Measurements from ENCODE around the gene PDZD4.

PDZD4 gene

DNA sequence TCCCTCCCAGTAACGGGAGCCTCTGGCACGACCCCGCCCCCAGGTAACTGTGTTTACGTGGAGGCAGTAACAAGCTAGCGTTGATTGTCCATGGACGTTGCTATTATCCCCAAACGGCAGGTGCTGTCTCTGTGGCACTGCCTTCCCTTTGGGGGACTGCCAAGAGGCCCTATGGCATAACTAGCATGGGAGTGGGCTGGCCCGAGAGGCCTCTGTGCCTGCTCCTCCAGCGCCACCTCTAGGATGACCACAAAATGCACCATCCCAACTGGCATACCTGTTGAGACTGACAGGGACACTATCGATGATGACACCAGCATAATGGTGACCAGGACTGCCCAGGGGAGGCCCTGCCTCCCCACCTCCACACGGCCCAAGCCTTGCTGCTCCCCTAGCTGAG, 48.0 kb downstream of the PDZD4 start:
- TF ChIP-seq, protein P1, sequence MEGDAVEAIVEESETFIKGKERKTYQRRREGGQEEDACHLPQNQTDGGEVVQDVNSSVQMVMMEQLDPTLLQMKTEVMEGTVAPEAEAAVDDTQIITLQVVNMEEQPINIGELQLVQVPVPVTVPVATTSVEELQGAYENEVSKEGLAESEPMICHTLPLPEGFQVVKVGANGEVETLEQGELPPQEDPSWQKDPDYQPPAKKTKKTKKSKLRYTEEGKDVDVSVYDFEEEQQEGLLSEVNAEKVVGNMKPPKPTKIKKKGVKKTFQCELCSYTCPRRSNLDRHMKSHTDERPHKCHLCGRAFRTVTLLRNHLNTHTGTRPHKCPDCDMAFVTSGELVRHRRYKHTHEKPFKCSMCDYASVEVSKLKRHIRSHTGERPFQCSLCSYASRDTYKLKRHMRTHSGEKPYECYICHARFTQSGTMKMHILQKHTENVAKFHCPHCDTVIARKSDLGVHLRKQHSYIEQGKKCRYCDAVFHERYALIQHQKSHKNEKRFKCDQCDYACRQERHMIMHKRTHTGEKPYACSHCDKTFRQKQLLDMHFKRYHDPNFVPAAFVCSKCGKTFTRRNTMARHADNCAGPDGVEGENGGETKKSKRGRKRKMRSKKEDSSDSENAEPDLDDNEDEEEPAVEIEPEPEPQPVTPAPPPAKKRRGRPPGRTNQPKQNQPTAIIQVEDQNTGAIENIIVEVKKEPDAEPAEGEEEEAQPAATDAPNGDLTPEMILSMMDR (IDR thresholded peaks at IDR 0.05; ENCODE audit: control insufficient read depth, insufficient read depth, low read depth, low read length, missing control alignments), result no peak
- no peak overlapping the region for H3K4me3 ChIP-seq (ENCODE audit: control insufficient read depth, low read depth, low read length)
- DNase-seq (ENCODE audit: low read depth), result no peak

DNA sequence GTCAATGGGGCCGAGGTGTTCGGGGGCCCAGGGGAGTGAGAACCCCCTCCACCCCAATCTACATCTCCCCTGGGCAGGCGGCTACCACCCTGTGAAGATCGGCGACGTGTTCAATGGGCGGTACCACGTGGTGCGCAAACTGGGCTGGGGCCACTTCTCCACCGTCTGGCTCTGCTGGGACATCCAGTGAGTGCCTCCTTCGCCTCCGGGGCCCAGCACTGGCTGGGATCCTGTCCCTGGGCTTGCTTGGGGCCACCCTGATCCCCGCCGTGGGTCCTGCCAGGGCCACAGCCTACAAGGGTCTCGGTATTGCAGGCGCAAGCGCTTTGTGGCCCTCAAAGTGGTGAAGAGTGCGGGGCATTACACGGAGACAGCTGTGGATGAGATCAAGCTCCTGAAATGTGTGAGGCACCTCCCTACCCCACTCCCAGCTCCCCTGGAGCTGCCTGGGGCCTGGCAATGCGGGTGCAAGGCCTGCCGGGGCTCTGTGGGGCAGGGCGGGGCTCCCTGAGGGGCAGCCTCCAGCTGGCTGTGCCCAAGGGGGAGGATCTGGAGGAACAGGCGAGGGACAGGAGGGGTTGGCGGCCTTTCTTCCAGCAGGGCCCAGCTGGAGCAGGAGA, 48.8 kb downstream of the PDZD4 start:
- DNase-seq (ENCODE audit: low read depth), result no peak
- TF ChIP-seq, protein P1 (IDR thresholded peaks at IDR 0.05; ENCODE audit: control insufficient read depth, insufficient read depth, low read depth, low read length, missing control alignments), result no peak
- H3K4me3 ChIP-seq (ENCODE audit: control insufficient read depth, low read depth, low read length), result no peak overlapping the region

DNA sequence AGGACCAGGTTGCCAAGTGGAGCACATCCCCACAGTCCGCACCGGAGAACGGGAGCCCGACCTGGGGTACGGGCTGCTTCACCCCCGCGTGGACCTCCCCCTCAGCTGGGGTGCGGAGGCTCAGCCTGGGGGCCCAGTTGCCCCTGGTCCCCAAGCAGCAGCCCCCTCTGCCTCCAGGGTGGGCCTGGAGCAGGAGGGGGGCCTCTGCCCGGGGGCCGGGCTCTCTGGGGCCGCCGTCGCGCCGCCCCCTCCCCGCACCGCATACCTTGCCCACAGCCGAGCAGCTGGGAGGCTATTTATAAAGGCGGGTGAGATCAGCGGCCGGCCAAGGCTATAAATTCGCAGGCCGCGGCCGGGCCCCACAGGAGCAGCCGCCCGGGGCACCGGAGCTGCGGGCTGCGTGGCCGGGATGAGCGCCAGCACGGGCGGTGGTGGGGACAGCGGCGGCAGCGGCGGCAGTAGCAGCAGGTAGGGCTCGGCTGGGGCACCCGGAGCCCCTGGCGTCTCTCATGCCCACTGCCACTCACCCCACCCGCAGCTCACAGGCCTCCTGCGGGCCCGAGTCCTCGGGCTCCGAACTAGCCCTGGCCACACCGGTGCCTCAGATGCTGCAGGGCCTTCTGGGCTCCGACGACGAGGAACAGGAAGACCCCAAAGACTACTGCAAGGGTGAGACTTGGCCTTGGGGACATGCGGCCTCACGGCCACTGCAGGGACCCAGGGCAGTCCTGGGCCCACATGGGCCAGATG, 49.5 kb downstream of the PDZD4 start, which contains the start of gene SRPK3:
Gene SRPK3 (plus strand): TSS at position 364 of the 750 bp plus-strand sequence. CDS start 46 bp downstream, at position 410.
- H3K4me3 ChIP-seq (ENCODE audit: control insufficient read depth, low read depth, low read length), result no peak within 1 kb of the TSS
- TF ChIP-seq, protein P1 (IDR thresholded peaks at IDR 0.05; ENCODE audit: control insufficient read depth, insufficient read depth, low read depth, low read length, missing control alignments), result no peak
- DNase-seq (ENCODE audit: low read depth), result no peak

DNA sequence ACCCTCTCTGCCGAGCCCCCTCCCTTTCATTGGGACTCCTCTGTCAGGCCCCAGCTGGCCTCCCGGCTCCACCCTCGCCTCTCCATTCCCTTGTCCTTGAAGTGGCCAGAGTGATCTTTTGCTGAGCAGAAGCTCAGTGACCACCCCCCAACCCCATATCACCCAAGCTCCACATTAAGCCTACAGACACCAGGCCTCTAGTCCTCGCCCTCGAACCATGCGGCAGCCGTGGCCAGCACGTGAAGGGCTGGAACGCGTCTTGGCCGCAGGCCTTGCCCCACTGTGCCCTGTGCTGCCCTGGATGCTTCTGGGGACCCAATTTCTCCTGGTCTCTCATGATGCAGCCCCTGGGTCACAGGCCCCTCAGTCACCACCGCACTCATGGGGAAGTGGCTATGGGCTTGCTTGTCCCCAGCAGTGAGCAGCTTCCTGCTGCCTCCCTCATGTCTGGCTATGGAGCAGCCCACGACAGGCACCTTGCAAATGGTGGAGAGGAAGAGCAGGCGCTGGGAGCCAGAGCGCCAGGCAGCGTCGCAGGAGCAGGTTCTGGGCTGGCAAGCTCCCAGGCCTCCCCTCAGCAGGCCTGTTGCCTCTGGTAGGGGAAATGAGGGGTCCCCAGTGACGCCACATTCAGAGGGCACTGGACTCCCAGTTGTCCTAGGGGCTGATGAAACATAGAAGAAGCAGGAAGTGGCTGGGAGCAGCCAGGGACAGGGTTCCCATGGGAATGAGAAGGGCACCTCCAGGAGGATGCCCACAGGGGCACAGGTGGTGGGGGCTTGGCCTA, 50.3 kb downstream of the PDZD4 start:
- TF ChIP-seq, protein P1 (IDR thresholded peaks at IDR 0.05; ENCODE audit: control insufficient read depth, insufficient read depth, low read depth, low read length, missing control alignments), result no peak
- no peak for DNase-seq (ENCODE audit: low read depth)
- no peak overlapping the region for H3K4me3 ChIP-seq (ENCODE audit: control insufficient read depth, low read depth, low read length)

DNA sequence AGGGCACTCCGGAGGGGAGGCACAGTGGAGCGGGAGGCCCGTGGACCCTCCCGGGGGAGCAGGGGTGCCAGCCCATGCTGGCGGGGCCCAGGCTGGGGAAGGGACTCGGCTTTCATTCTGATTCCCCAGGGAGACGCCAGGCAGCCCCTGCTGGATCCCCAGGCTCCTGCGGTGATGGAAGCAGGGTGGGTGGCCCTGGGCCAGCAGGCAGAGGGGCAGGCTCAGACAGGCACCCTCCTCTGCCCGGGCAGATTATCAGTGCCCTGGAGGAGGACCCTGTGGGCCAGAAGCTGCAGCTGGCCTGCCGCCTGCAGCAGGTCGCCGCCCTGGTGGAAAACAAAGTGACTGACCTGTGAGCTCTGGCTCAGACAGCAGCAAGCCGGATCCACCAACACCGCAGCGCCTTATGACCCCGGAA, 51.7 kb downstream of the PDZD4 start:
- no peak for DNase-seq (ENCODE audit: low read depth)
- no peak overlapping the region for H3K4me3 ChIP-seq (ENCODE audit: control insufficient read depth, low read depth, low read length)
- TF ChIP-seq, protein P1 (IDR thresholded peaks at IDR 0.05; ENCODE audit: control insufficient read depth, insufficient read depth, low read depth, low read length, missing control alignments), result no peak

DNA sequence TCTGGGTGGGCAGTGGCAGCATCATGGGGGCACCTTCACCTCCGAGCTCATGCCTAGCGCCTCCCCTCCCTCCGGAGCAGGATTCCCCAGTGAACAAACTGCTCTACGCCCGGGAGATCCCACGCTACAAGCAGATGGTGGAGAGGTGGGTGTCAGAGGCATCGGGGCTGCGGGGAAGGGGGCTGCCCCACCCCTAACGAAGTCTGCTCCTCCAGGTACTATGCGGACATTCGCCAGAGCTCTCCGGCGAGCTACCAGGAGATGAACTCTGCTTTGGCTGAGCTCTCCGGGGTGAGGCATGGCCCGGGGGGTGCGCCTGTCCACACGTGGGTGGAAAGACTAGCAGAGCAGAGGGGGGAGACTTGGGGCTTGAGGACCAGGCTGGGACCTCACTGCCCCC, 52.2 kb downstream of the PDZD4 start:
- TF ChIP-seq, protein P1 (IDR thresholded peaks at IDR 0.05; ENCODE audit: control insufficient read depth, insufficient read depth, low read depth, low read length, missing control alignments), result no peak
- no peak for DNase-seq (ENCODE audit: low read depth)

More for the DNA sequence above, 52.2 kb downstream of the PDZD4 start:
- H3K4me3 ChIP-seq (ENCODE audit: control insufficient read depth, low read depth, low read length), result no peak overlapping the region

All from AG09309 (cell line).